Spleen (tissue), 11 donors: ENCODE measurements around the gene PANX2. TPM values are rescaled to one million over a fixed set of nuclear protein-coding genes. Genes with fewer than 3 reads are reported as not detected.

Source experiments
- DNase-seq: peaks from one replicate; pipeline ENCODE4 v3.0.0-alpha.2; 2020
- H3K27ac ChIP-seq, 8 donors: fragments of 200-600 bp; sonication (generic) in 7 of 8; 1 replicate in 4 of 8; 2 replicates in 4 of 8; pipeline versions ENCODE4 v1.5.0 to v1.8.0; 2016 to 2021; ENCODE audit warnings: inconsistent platforms in 4 of 8, mild to moderate bottlenecking in 4 of 8, moderate library complexity in 1 of 8
- H3K27me3 ChIP-seq, 7 donors: fragments of 200-600 bp; sonication (generic) in 6 of 7; replicated peaks in 1 of 7; 1 replicate in 4 of 7; 2 replicates in 3 of 7; pipeline versions ENCODE4 v1.5.0 to v1.8.0; 2016 to 2021; ENCODE audit warnings: inconsistent platforms in 3 of 7, mild to moderate bottlenecking in 1 of 7
- H3K36me3 ChIP-seq, 6 donors: fragments of 200-600 bp; sonication (generic) in 5 of 6; 1 replicate in 4 of 6; 2 replicates in 2 of 6; pipeline versions ENCODE4 v1.5.0 to v1.8.0; 2016 to 2021; ENCODE audit warnings: inconsistent platforms in 2 of 6
- H3K4me1 ChIP-seq, 6 donors: fragments of 200-600 bp; sonication (generic) in 5 of 6; 1 replicate in 3 of 6; 2 replicates in 3 of 6; pipeline versions ENCODE4 v1.5.0 to v1.8.0; 2016 to 2021; ENCODE audit warnings: inconsistent platforms in 3 of 6
- H3K4me3 ChIP-seq, 8 donors: fragments of 200-600 bp; sonication (generic) in 7 of 8; 1 replicate in 4 of 8; 2 replicates in 4 of 8; pipeline versions ENCODE4 v1.5.0 to v1.8.0; 2016 to 2021; ENCODE audit warnings: inconsistent platforms in 4 of 8, mild to moderate bottlenecking in 4 of 8, moderate library complexity in 2 of 8
- H3K9me3 ChIP-seq, 8 donors: fragments of 200-600 bp; sonication (generic) in 7 of 8; 1 replicate in 4 of 8; 2 replicates in 4 of 8; pipeline versions ENCODE4 v1.5.0 to v1.8.0; 2016 to 2021; ENCODE audit warnings: inconsistent platforms in 4 of 8
- POLR2A ChIP-seq, 3 donors: fragments of 450-650 bp; IDR thresholded peaks; one replicate each; pipeline ENCODE4 v1.5.1; 2017; ENCODE audit warnings: antibody characterized with exemption in 3 of 3, mild to moderate bottlenecking in 1 of 3
- POLR2AphosphoS5 ChIP-seq, 3 donors: sonication (generic); formaldehyde crosslinking; IDR thresholded peaks; one replicate each; pipeline ENCODE4 v1.5.1; 2017; ENCODE audit warnings: antibody characterized with exemption in 3 of 3
- WGBS, 5 donors: extraction: QIAGEN DNeasy Blood & Tissue Kit in 3 of 5; methylation state at CpG; one replicate each; pipeline versions ENCODE4 v1.1.5 to v1.1.7; 2013 to 2018; 5-methylcytosine and 5-hydroxymethylcytosine counted together
- intact Hi-C: fragments of 100-400 bp; cut with DNase I; formaldehyde crosslinking; loops from one replicate; pipeline ENCODE4 v1.15.0; 2023; ENCODE audit warnings: low total_unique reads
- polyA plus RNA-seq, 3 donors: library from polyadenylated mRNA; stranded (reverse); fragments of 200-250 nt; gene quantifications; one replicate each; pipeline ENCODE4 v1.2.1, GENCODE V29; 2013
- total RNA-seq, 7 donors: library from RNA; depleted of rRNA in 3 of 7; stranded (reverse); fragments of >200 nt in 3 of 7; fragmentation: NEBNext Ultra II Directional in 4 of 7; extraction: Animal tissue kit (Norgen Biotek cat#: 25700) in 4 of 7; gene quantifications; one replicate each; pipeline versions ENCODE4 v1.1.0 to v1.2.1, GENCODE V29; 2016 to 2021
- TF ChIP-seq, protein P1 (sequence below), 11 experiments: fragments of 200-600 bp in 7 of 11; fragments of 450-650 bp in 4 of 11; sonication (generic) in 4 of 11; IDR thresholded peaks in 8 of 11; conservative IDR thresholded peaks in 3 of 11; 1 replicate in 7 of 11; 2 replicates in 4 of 11; pipeline versions ENCODE4 v1.4.0 to v1.8.0; 2016 to 2021; ENCODE audit warnings: antibody characterized with exemption in 11 of 11, inconsistent platforms in 4 of 11, mild to moderate bottlenecking in 1 of 11
- donor health status: healthy with polysubstance abuse.
- donor health status: DM: no; HTN: no; CAD: no; lungs with moderate emphysema.
- donor health status: DM: no; HTN: no; CAD: no.
- donor health status: Bipolar disorder and iron deficiency.
- donor health status: healthy.
- donor health status: DM: no; HTN: no; CAD: no.
- donor health status: DM: yes; HTN: yes; CAD: no.

The PANX2 gene
- total and polyA plus RNA-seq, 10 donors = 0.11 to 4.6 (median 1.6) TPM

DNA sequence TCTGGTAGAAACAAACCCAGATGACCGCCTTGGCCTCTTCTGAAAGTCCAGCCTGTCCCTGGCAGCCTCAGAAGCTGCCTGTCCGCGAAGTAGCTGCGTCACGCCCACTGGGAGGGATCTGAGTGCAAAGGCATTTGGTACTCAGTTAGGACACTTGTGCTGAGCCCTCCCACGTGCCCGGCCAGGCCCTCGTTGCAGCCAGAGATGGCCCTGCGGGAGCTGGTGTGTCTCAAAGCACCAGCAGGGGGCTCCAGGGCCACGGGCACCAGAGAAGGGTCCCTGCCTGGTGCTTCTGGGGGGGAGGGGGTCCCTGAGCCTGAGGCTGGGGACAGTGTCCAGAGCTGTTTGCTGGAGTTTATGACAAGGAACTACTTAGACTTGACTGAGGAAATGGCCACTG lies 36.1 kb downstream of the PANX2 start:
- Histone ChIP-seq H3K27me3 (no peaks in the 10 kb centered on the region), H3K4me1 (peaks cover 9 to 92% (median 54%) of the 10 kb centered on the region in 6 donors), H3K27ac (peak overlapping the region in 4 of 8 donors; percentile 21 to 64 (median 58)), H3K4me3 (no peak overlapping the region), H3K36me3 (peaks cover 3 to 88% (median 44%) of the 10 kb centered on the region in 6 donors), H3K9me3 (no peaks in the 10 kb centered on the region)
- WGBS, 5 donors = 50 to 61% (median 60%) methylated on average over 10 of the region's 10 CpGs
- TF ChIP-seq, protein P1, sequence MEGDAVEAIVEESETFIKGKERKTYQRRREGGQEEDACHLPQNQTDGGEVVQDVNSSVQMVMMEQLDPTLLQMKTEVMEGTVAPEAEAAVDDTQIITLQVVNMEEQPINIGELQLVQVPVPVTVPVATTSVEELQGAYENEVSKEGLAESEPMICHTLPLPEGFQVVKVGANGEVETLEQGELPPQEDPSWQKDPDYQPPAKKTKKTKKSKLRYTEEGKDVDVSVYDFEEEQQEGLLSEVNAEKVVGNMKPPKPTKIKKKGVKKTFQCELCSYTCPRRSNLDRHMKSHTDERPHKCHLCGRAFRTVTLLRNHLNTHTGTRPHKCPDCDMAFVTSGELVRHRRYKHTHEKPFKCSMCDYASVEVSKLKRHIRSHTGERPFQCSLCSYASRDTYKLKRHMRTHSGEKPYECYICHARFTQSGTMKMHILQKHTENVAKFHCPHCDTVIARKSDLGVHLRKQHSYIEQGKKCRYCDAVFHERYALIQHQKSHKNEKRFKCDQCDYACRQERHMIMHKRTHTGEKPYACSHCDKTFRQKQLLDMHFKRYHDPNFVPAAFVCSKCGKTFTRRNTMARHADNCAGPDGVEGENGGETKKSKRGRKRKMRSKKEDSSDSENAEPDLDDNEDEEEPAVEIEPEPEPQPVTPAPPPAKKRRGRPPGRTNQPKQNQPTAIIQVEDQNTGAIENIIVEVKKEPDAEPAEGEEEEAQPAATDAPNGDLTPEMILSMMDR (IDR thresholded peaks at IDR 0.05 in 8 of 11, conservative IDR thresholded peaks at IDR 0.05 in 3 of 11) = peak in 10 of 11 experiments; percentile 21 to 67 (median 46)
- TF ChIP-seq POLR2AphosphoS5 (IDR thresholded peaks at IDR 0.05) = peak; percentile 40 to 64 (median 57)
- no peak for TF ChIP-seq POLR2A (IDR thresholded peaks at IDR 0.05)
- peak; percentile 83 for DNase-seq
- intact Hi-C loops = loop anchor here (5.0 kb wide), 1 partner anchor 54 kb away; no protein-coding TSS in a partner anchor

DNA sequence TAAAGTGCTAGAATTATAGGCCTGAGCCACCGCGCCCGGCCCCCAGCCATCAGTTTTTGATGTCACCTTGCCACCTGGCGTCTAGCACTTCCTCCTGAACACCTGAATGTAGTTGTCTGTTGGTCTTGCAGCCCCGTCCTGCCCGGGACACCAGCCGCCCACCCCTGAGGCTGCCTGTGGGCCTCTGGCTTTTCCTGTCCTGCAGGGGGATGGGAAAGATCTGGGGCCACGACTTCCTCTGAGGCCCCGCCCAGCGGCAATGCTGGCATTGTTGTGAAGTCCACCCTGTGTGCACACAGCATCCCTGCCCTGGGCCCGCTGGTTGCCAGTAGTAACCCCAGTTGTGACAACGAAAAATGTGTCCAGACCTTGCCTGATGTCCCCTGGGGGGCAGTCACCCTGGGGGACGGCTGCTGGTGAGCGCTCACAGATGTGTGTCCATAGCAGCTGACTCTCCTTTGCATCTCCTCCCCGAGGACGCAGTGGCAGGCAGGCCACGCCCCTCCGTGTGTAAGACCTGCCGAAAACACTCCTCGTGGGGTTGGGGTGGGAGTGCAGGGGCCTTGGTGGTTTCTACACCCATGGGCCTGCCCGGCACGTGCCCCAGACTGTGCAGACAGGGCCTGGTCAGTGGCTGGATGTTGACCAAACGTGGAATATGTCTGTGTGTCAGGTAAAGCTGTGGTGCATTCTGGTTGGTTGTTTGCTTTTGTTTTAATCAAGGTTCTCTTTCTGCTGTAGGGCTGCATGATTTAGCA lies 37.0 kb downstream of the PANX2 start:
- H3K27ac ChIP-seq = peak overlapping the region in 1 of 8 donors; percentile 64
- H3K9me3 ChIP-seq = no peaks in the 10 kb centered on the region
- H3K4me1 ChIP-seq = peaks cover 3 to 83% (median 45%) of the 10 kb centered on the region in 6 donors
- DNase-seq = peak; percentile 80
- intact Hi-C loops = loop anchor here (5.0 kb wide), 1 partner anchor 55 kb away; no protein-coding TSS in a partner anchor
- H3K36me3 ChIP-seq = peaks cover 3 to 98% (median 52%) of the 10 kb centered on the region in 6 donors
- no peaks in the 10 kb centered on the region for H3K27me3 ChIP-seq
- TF ChIP-seq POLR2AphosphoS5 (IDR thresholded peaks at IDR 0.05) (peak in 2 of 3 donors; percentile 19 to 33), POLR2A (IDR thresholded peaks at IDR 0.05) (no peak)
- TF ChIP-seq, protein P1 (IDR thresholded peaks at IDR 0.05 in 8 of 11, conservative IDR thresholded peaks at IDR 0.05 in 3 of 11) = no peak
- 38 to 55% (median 47%) methylated on average over 18 to 23 of the region's 23 CpGs for WGBS, 5 donors
- H3K4me3 ChIP-seq = no peak overlapping the region

DNA sequence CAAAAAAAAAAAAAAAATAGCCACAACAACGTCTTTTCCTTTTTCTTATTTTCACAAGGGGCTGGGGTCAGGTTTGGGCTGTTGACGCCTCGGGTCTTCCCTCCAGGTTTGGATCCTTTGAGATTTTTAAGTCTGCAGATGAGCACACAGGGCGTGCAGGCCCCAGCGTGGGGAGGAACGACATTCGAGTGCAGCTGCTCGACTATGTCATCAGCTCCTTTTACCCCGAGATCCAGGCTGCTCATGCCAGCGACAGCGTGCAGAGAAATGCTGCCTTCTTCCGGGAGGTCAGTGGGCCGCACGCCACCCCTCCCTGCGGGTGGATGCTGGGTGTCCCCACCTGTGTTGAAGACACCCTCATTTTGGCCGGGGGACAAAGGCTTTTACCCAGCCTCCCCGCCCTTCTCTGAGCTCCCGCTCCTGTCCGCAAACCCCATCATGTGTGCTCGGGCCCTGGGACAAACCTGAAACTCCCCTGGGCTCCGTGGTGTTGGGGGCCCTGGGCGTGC lies 38.0 kb downstream of the PANX2 start:
- DNase-seq = no peak
- Histone ChIP-seq H3K4me1 (peaks cover 3 to 74% (median 40%) of the 10 kb centered on the region in 6 donors), H3K36me3 (peaks cover 3 to 100% (median 61%) of the 10 kb centered on the region in 6 donors), H3K27ac (no peak overlapping the region), H3K9me3 (no peaks in the 10 kb centered on the region), H3K27me3 (no peaks in the 10 kb centered on the region), H3K4me3 (no peak overlapping the region)
- TF ChIP-seq POLR2AphosphoS5 (IDR thresholded peaks at IDR 0.05) (no peak), POLR2A (IDR thresholded peaks at IDR 0.05) (no peak)
- TF ChIP-seq, protein P1 (IDR thresholded peaks at IDR 0.05 in 8 of 11, conservative IDR thresholded peaks at IDR 0.05 in 3 of 11) = no peak
- 85 to 94% (median 92%) methylated on average over 18 to 22 of the region's 22 CpGs for WGBS, 5 donors
- intact Hi-C loops = loop anchor here (5.0 kb wide), 1 partner anchor 56 kb away; no protein-coding TSS in a partner anchor
